ENCODE data around the gene CHIC2. TPM values are rescaled to one million over a fixed set of nuclear protein-coding genes. Genes with fewer than 3 reads are reported as not detected.
A peak's percentile ranks its signal among the peaks of the same experiment; 100 is the strongest.

The CHIC2 gene
- total RNA-seq, 1 experiment from 2014 or later = 8.2 TPM

- no peak overlapping the region for H3K9ac ChIP-seq (ENCODE audit: extremely low read depth, insufficient read length, low read length)
- H3T11ph ChIP-seq (ENCODE audit: low read length) = no peak overlapping the region
- H3K18ac ChIP-seq (ENCODE audit: insufficient read length, low read depth, low read length) = no peak overlapping the region
- H3K56ac ChIP-seq (ENCODE audit: insufficient read length, low read depth, low read length) = no peak overlapping the region
- no peak overlapping the region for H4K5ac ChIP-seq (ENCODE audit: insufficient read length, low read depth, low read length)
- no peaks in the 10 kb centered on the region for H4K20me1 ChIP-seq (ENCODE audit: control insufficient read depth, insufficient read depth, insufficient read length)
- Mint-ChIP-seq H3K27me3 (ENCODE audit: low read depth) (peaks cover 7% of the 10 kb centered on the region), H3K36me3 (ENCODE audit: insufficient read depth in 1 of 3, low read depth in 3 of 3) (no peaks in the 10 kb centered on the region), H3K27ac (no peak overlapping the region), H3K4me3 (peak overlapping the region; percentile 67 to 75), H3K9me3 (no peaks in the 10 kb centered on the region), H3K4me1 (peaks cover 31 to 33% of the 10 kb centered on the region in 2 experiments)
- 100% methylated on average over 1 of the region's 6 CpGs for WGBS (ENCODE audit: extremely low coverage, insufficient read length, low lambda C conversion rate)
- no peak overlapping the region for H3K14ac ChIP-seq (ENCODE audit: insufficient read depth, low read length)
- no peak overlapping the region for H2BK15ac ChIP-seq (ENCODE audit: low read depth, low read length)
- no peaks in the 10 kb centered on the region for H3K9me3 ChIP-seq (ENCODE audit: control insufficient read depth, low read depth, low read length)
- H3K4me2 ChIP-seq (ENCODE audit: insufficient read depth, insufficient read length, low read length) = peak overlapping the region; percentile 65
- H2BK20ac ChIP-seq (ENCODE audit: low read depth, low read length, poor library complexity, severe bottlenecking) = no peak overlapping the region
- H3K79me2 ChIP-seq (ENCODE audit: insufficient read depth, low read length) = no peaks in the 10 kb centered on the region
- no peaks in the 10 kb centered on the region; the same call in 1 of the 2 replicates for H3K4me1 ChIP-seq (ENCODE audit: insufficient read depth, low read length)
- H3K23me2 ChIP-seq (ENCODE audit: insufficient read length, low read depth, low read length, poor library complexity, severe bottlenecking) = peaks cover 7% of the 10 kb centered on the region
- H3K27me3 ChIP-seq (ENCODE audit: insufficient read depth, low read length) = no peaks in the 10 kb centered on the region
- no peak for DNase-seq
- no peak overlapping the region for H3K4ac ChIP-seq (ENCODE audit: low read depth, low read length)
- TF ChIP-seq, protein P1, sequence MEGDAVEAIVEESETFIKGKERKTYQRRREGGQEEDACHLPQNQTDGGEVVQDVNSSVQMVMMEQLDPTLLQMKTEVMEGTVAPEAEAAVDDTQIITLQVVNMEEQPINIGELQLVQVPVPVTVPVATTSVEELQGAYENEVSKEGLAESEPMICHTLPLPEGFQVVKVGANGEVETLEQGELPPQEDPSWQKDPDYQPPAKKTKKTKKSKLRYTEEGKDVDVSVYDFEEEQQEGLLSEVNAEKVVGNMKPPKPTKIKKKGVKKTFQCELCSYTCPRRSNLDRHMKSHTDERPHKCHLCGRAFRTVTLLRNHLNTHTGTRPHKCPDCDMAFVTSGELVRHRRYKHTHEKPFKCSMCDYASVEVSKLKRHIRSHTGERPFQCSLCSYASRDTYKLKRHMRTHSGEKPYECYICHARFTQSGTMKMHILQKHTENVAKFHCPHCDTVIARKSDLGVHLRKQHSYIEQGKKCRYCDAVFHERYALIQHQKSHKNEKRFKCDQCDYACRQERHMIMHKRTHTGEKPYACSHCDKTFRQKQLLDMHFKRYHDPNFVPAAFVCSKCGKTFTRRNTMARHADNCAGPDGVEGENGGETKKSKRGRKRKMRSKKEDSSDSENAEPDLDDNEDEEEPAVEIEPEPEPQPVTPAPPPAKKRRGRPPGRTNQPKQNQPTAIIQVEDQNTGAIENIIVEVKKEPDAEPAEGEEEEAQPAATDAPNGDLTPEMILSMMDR (conservative IDR thresholded peaks at IDR 0.05) = no peak
- no peaks in the 10 kb centered on the region for H3K79me1 ChIP-seq (ENCODE audit: insufficient read depth, low read depth, low read length, poor library complexity, severe bottlenecking)
- no peak overlapping the region for H2BK120ac ChIP-seq (ENCODE audit: low read depth, low read length, poor library complexity, severe bottlenecking)
- no peak overlapping the region for H2BK5ac ChIP-seq (ENCODE audit: insufficient read length, low read length)
- H4K8ac ChIP-seq (replicated peaks; ENCODE audit: insufficient read length, low read depth, low read length) = no peak overlapping the region
- no peak overlapping the region for H4K91ac ChIP-seq (ENCODE audit: insufficient read length, low read depth, low read length)
- no peak overlapping the region for H2BK12ac ChIP-seq (ENCODE audit: insufficient read length, low read depth, low read length)
- H2AK5ac ChIP-seq (ENCODE audit: insufficient read length, low read length) = no peak overlapping the region
- H2AFZ ChIP-seq (ENCODE audit: low read length) = no peak overlapping the region
- H3K23ac ChIP-seq (ENCODE audit: insufficient read length, low read depth, low read length) = no peak overlapping the region
- H3K27ac ChIP-seq (ENCODE audit: insufficient read length, low read depth, low read length) = no peak overlapping the region
Measured at GRCh38 chr4:54065282-54066087, 1.1 kb upstream of the CHIC2 start.
